ENCODE data around the gene DNAJB6.

The DNAJB6 gene

GRCh38 chr7:157438121-157439025, 101.6 kb downstream of the DNAJB6 start:
- WGBS (ENCODE audit: insufficient coverage) = 93% methylated on average over 16 of the region's 18 CpGs
- Histone ChIP-seq H3K4me3 (ENCODE audit: control insufficient read depth in 1 of 7, extremely low read depth in 1 of 7, insufficient read depth in 4 of 7, low read depth in 2 of 7, low read length in 6 of 7) (no peak overlapping the region), H3K9me3 (ENCODE audit: control extremely low read depth in 1 of 5, control insufficient read depth in 4 of 5, insufficient read depth in 2 of 5, low read depth in 1 of 5, low read length in 4 of 5) (peaks cover 0 to 6% (median 0%) of the 10 kb centered on the region in 5 experiments), H3K27ac (ENCODE audit: insufficient read depth in 1 of 2, low read depth in 1 of 2, low read length in 2 of 2, poor library complexity in 1 of 2, severe bottlenecking in 2 of 2) (no peak overlapping the region), H3K36me3 (ENCODE audit: control insufficient read depth in 4 of 4, insufficient read depth in 4 of 4, low read length in 3 of 4) (no peaks in the 10 kb centered on the region), H3K4me1 (ENCODE audit: control extremely low read depth in 1 of 4, control insufficient read depth in 4 of 4, insufficient read depth in 4 of 4, low read length in 3 of 4) (peaks cover 0 to under 1% (median 0%) of the 10 kb centered on the region in 4 experiments), H3K27me3 (replicated peaks in 2 of 5; ENCODE audit: control insufficient read depth in 4 of 5, insufficient read depth in 5 of 5, low read length in 4 of 5) (peaks cover 0 to 9% (median 2%) of the 10 kb centered on the region in 5 experiments)
- ChIA-PET CTCF (no interaction called here), POLR2A (interaction anchor here (0.5 kb wide), 1 partner anchor 1774 kb away, joined by 3 read pairs; no protein-coding TSS in a partner anchor)
- no peak for DNase-seq

GRCh38 chr7:157439149-157439548, 102.3 kb downstream of the DNAJB6 start:
- Histone ChIP-seq H3K4me1 (ENCODE audit: control extremely low read depth in 1 of 4, control insufficient read depth in 4 of 4, insufficient read depth in 4 of 4, low read length in 3 of 4) (no peaks in the 10 kb centered on the region), H3K9me3 (ENCODE audit: control extremely low read depth in 1 of 5, control insufficient read depth in 4 of 5, insufficient read depth in 2 of 5, low read depth in 1 of 5, low read length in 4 of 5) (peaks cover 0 to 6% (median 0%) of the 10 kb centered on the region in 5 experiments), H3K36me3 (ENCODE audit: control insufficient read depth in 4 of 4, insufficient read depth in 4 of 4, low read length in 3 of 4) (no peaks in the 10 kb centered on the region), H3K27me3 (replicated peaks in 2 of 5; ENCODE audit: control insufficient read depth in 4 of 5, insufficient read depth in 5 of 5, low read length in 4 of 5) (peaks cover 0 to 9% (median 2%) of the 10 kb centered on the region in 5 experiments), H3K27ac (ENCODE audit: insufficient read depth in 1 of 2, low read depth in 1 of 2, low read length in 2 of 2, poor library complexity in 1 of 2, severe bottlenecking in 2 of 2) (no peak overlapping the region), H3K4me3 (ENCODE audit: control insufficient read depth in 1 of 7, extremely low read depth in 1 of 7, insufficient read depth in 4 of 7, low read depth in 2 of 7, low read length in 6 of 7) (no peak overlapping the region)
- ChIA-PET POLR2A (no interaction called here), CTCF (no interaction called here)
- 90% methylated on average over 5 of the region's 6 CpGs for WGBS (ENCODE audit: insufficient coverage)
- DNase-seq = no peak

GRCh38 chr7:157439761-157440160, 103.0 kb downstream of the DNAJB6 start:
- Histone ChIP-seq H3K27me3 (replicated peaks in 2 of 5; ENCODE audit: control insufficient read depth in 4 of 5, insufficient read depth in 5 of 5, low read length in 4 of 5) (peaks cover 0 to 4% (median 2%) of the 10 kb centered on the region in 5 experiments), H3K9me3 (ENCODE audit: control extremely low read depth in 1 of 5, control insufficient read depth in 4 of 5, insufficient read depth in 2 of 5, low read depth in 1 of 5, low read length in 4 of 5) (peaks cover 0 to 6% (median 0%) of the 10 kb centered on the region in 5 experiments), H3K27ac (ENCODE audit: insufficient read depth in 1 of 2, low read depth in 1 of 2, low read length in 2 of 2, poor library complexity in 1 of 2, severe bottlenecking in 2 of 2) (no peak overlapping the region), H3K36me3 (ENCODE audit: control insufficient read depth in 4 of 4, insufficient read depth in 4 of 4, low read length in 3 of 4) (no peaks in the 10 kb centered on the region), H3K4me3 (ENCODE audit: control insufficient read depth in 1 of 7, extremely low read depth in 1 of 7, insufficient read depth in 4 of 7, low read depth in 2 of 7, low read length in 6 of 7) (no peak overlapping the region), H3K4me1 (ENCODE audit: control extremely low read depth in 1 of 4, control insufficient read depth in 4 of 4, insufficient read depth in 4 of 4, low read length in 3 of 4) (no peaks in the 10 kb centered on the region)
- ChIA-PET CTCF (no interaction called here), POLR2A (no interaction called here)
- no peak for DNase-seq
- WGBS (ENCODE audit: insufficient coverage) = 100% methylated on average over 2 of the region's 3 CpGs

GRCh38 chr7:157440346-157441022, 103.7 kb downstream of the DNAJB6 start:
- Histone ChIP-seq H3K27ac (ENCODE audit: insufficient read depth in 1 of 2, low read depth in 1 of 2, low read length in 2 of 2, poor library complexity in 1 of 2, severe bottlenecking in 2 of 2) (no peak overlapping the region), H3K9me3 (ENCODE audit: control extremely low read depth in 1 of 5, control insufficient read depth in 4 of 5, insufficient read depth in 2 of 5, low read depth in 1 of 5, low read length in 4 of 5) (peaks cover 0 to 6% (median 0%) of the 10 kb centered on the region in 5 experiments), H3K4me3 (ENCODE audit: control insufficient read depth in 1 of 7, extremely low read depth in 1 of 7, insufficient read depth in 4 of 7, low read depth in 2 of 7, low read length in 6 of 7) (no peak overlapping the region), H3K36me3 (ENCODE audit: control insufficient read depth in 4 of 4, insufficient read depth in 4 of 4, low read length in 3 of 4) (no peaks in the 10 kb centered on the region), H3K27me3 (replicated peaks in 2 of 5; ENCODE audit: control insufficient read depth in 4 of 5, insufficient read depth in 5 of 5, low read length in 4 of 5) (peaks cover 0 to 4% (median 2%) of the 10 kb centered on the region in 5 experiments), H3K4me1 (ENCODE audit: control extremely low read depth in 1 of 4, control insufficient read depth in 4 of 4, insufficient read depth in 4 of 4, low read length in 3 of 4) (no peaks in the 10 kb centered on the region)
- 97% methylated on average over 20 of the region's 22 CpGs for WGBS (ENCODE audit: insufficient coverage)
- POLR2A ChIA-PET = no interaction called here
- no peak for DNase-seq
- CTCF ChIA-PET = no interaction called here

GRCh38 chr7:157441023-157441399, 104.2 kb downstream of the DNAJB6 start:
- H3K27me3 ChIP-seq (replicated peaks in 2 of 5; ENCODE audit: control insufficient read depth in 4 of 5, insufficient read depth in 5 of 5, low read length in 4 of 5) = peaks cover 0 to 4% (median 2%) of the 10 kb centered on the region in 5 experiments
- peaks cover 0 to 6% (median 0%) of the 10 kb centered on the region in 5 experiments for H3K9me3 ChIP-seq (ENCODE audit: control extremely low read depth in 1 of 5, control insufficient read depth in 4 of 5, insufficient read depth in 2 of 5, low read depth in 1 of 5, low read length in 4 of 5)
- no peaks in the 10 kb centered on the region for H3K4me1 ChIP-seq (ENCODE audit: control extremely low read depth in 1 of 4, control insufficient read depth in 4 of 4, insufficient read depth in 4 of 4, low read length in 3 of 4)
- ChIA-PET CTCF (no interaction called here), POLR2A (no interaction called here)
- no peak for DNase-seq
- H3K27ac ChIP-seq (ENCODE audit: insufficient read depth in 1 of 2, low read depth in 1 of 2, low read length in 2 of 2, poor library complexity in 1 of 2, severe bottlenecking in 2 of 2) = no peak overlapping the region
- no peaks in the 10 kb centered on the region for H3K36me3 ChIP-seq (ENCODE audit: control insufficient read depth in 4 of 4, insufficient read depth in 4 of 4, low read length in 3 of 4)
- H3K4me3 ChIP-seq (ENCODE audit: control insufficient read depth in 1 of 7, extremely low read depth in 1 of 7, insufficient read depth in 4 of 7, low read depth in 2 of 7, low read length in 6 of 7) = no peak overlapping the region
- WGBS (ENCODE audit: insufficient coverage) = 97% methylated on average over 17 of the region's 17 CpGs

- Histone ChIP-seq H3K27me3 (replicated peaks in 2 of 5; ENCODE audit: control insufficient read depth in 4 of 5, insufficient read depth in 5 of 5, low read length in 4 of 5) (peaks cover 0 to 4% (median 0%) of the 10 kb centered on the region in 5 experiments), H3K9me3 (ENCODE audit: control extremely low read depth in 1 of 5, control insufficient read depth in 4 of 5, insufficient read depth in 2 of 5, low read depth in 1 of 5, low read length in 4 of 5) (peaks cover 0 to 6% (median 0%) of the 10 kb centered on the region in 5 experiments), H3K4me1 (ENCODE audit: control extremely low read depth in 1 of 4, control insufficient read depth in 4 of 4, insufficient read depth in 4 of 4, low read length in 3 of 4) (no peaks in the 10 kb centered on the region), H3K36me3 (ENCODE audit: control insufficient read depth in 4 of 4, insufficient read depth in 4 of 4, low read length in 3 of 4) (no peaks in the 10 kb centered on the region), H3K27ac (ENCODE audit: insufficient read depth in 1 of 2, low read depth in 1 of 2, low read length in 2 of 2, poor library complexity in 1 of 2, severe bottlenecking in 2 of 2) (no peak overlapping the region), H3K4me3 (ENCODE audit: control insufficient read depth in 1 of 7, extremely low read depth in 1 of 7, insufficient read depth in 4 of 7, low read depth in 2 of 7, low read length in 6 of 7) (no peak overlapping the region)
- ChIA-PET CTCF (no interaction called here), POLR2A (no interaction called here)
- DNase-seq = no peak
- WGBS (ENCODE audit: insufficient coverage) = 96% methylated on average over 17 of the region's 23 CpGs
Measured at GRCh38 chr7:157442456-157442855, 105.7 kb downstream of the DNAJB6 start.

Data from common myeloid progenitor, CD34-positive (primary cell).